ENCODE data around the gene KLHL2.
"Not testable (repeated sequence)": the region's sequence is repeated elsewhere in the genome, so short reads cannot be mapped to it uniquely, and the experiment has no call there.

The KLHL2 gene

DNA sequence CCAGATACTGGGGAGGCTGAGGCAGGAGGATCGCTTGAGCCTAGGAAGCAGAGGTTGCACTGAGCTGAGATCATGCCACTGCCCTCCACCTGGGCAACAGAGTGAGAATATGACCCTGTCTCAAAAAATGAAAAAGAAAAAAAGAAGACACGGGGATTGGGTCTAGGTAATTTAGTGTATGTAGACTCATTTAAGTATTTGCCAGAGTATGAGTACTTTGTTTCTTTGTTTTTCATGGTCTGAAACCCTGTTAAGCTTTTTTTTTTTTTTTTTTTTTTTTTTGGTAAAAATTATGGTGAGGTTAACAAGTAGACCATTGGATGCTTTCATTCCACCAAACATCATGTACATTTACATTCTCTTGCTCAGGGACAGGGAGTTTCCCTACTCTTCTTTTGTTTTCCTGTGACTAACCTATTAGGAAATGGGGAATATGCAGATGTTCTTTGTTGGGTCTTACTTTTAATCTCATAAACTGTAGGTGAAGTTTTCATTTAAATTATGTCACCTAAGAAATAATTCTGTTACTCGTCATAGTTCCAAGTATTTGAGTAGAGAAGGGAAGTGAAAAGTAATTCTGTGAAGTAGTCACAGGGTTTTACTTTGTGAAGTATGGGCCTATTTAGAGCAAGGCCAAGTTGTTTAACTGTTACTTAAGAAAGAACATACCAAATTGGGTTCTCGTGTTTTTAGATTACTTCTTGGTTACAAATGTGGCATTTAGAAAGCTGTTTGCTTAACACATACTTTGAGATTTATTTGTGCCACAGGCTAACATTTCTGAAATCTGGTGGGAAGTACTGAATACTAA, 25.5 kb downstream of the KLHL2 start:
- H3K27me3 Mint-ChIP-seq; intact Hi-C loops (cut with micrococcal nuclease); H3K4me3 Mint-ChIP-seq; H3K9me3 Mint-ChIP-seq: not testable (repeated sequence)
- Mint-ChIP-seq H3K36me3 (ENCODE audit: low read depth) (peaks cover 44% of the 10 kb centered on the region), H3K27ac (peak overlapping the region; percentile 66), H3K4me1 (ENCODE audit: low read depth) (peaks cover 30% of the 10 kb centered on the region)

DNA sequence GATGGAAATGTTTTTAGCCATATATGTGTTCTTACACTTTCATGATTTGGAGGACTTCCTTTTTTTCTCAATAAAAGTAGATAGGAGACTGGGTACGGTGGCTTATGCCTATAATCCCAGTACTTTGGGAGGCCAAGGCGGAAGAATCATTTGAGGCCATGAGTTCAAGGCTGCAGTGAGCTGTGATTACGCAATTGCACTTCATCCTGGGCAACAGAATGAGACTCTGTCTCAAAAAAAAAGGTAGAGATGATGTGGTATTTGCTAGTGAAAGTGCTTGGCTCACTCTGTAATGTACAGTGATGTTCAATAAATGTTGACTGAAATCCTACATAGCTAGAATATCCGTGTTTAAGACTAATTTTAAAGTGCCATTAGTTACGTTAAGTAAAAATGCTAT, 27.4 kb downstream of the KLHL2 start:
- H3K36me3 Mint-ChIP-seq (ENCODE audit: low read depth), result peaks cover 42% of the 10 kb centered on the region
- H3K4me1 Mint-ChIP-seq (ENCODE audit: low read depth), result peaks cover 35% of the 10 kb centered on the region
- H3K4me3 Mint-ChIP-seq, result no peak overlapping the region
- no peaks in the 10 kb centered on the region for H3K27me3 Mint-ChIP-seq
- H3K9me3 Mint-ChIP-seq, result no peaks in the 10 kb centered on the region
- intact Hi-C loops (cut with micrococcal nuclease), result no loop called here
- no peak overlapping the region for H3K27ac Mint-ChIP-seq

DNA sequence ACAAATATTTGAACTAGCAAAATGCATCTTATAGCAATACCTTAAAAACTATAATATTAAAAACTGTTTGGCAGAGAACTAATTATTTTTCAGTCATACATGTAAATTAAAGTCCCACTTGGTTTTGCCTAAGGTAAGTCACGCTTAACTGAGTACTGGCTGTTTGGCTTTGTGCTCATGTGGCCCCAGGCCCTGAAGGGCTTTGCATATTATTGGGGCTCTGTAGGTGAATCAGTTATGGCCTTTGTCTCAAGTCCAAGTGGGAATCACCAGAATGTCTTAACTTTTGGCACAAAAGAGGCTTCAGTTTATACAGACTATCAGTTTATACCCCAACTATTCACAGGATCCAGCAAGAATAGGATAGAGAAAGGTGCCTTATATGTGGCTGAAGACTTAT, 29.5 kb downstream of the KLHL2 start:
- H3K27ac Mint-ChIP-seq; H3K9me3 Mint-ChIP-seq; H3K27me3 Mint-ChIP-seq; H3K4me3 Mint-ChIP-seq; intact Hi-C loops (cut with micrococcal nuclease): not testable (repeated sequence)
- H3K4me1 Mint-ChIP-seq (ENCODE audit: low read depth), result peaks cover 34% of the 10 kb centered on the region
- peaks cover 35% of the 10 kb centered on the region for H3K36me3 Mint-ChIP-seq (ENCODE audit: low read depth)

DNA sequence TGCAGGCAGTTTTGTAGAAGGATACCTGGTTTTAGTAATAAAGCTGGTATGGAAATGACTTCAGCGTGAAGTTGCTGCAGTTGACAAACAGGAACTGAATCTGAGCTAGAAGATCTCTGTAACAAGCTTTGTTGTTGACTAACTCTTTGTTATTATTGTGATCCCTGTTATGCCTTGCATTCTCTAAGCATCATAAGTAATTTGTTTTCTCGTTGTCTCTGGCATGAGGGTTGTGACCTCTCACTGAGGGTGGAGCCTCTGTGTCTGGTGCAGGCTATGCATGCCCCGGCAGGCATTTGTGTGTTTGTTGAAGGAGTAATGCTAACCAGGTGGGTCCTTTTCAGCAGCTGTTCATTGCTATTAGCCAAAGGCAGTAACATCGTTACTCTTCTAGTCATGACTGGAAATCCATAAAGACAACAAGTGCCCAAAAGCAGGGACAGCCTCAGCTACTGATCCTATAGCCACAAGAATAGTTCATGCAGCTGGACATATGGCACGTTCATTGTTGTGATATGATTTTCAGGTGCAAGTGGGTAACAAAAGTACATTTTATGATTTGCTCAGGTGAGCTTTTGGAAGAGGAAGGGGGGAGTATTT, 30.8 kb downstream of the KLHL2 start:
- H3K27me3 Mint-ChIP-seq; H3K4me3 Mint-ChIP-seq; H3K27ac Mint-ChIP-seq; H3K9me3 Mint-ChIP-seq; intact Hi-C loops (cut with micrococcal nuclease): not testable (repeated sequence)
- peaks cover 28% of the 10 kb centered on the region for H3K4me1 Mint-ChIP-seq (ENCODE audit: low read depth)
- H3K36me3 Mint-ChIP-seq (ENCODE audit: low read depth), result peaks cover 37% of the 10 kb centered on the region

DNA sequence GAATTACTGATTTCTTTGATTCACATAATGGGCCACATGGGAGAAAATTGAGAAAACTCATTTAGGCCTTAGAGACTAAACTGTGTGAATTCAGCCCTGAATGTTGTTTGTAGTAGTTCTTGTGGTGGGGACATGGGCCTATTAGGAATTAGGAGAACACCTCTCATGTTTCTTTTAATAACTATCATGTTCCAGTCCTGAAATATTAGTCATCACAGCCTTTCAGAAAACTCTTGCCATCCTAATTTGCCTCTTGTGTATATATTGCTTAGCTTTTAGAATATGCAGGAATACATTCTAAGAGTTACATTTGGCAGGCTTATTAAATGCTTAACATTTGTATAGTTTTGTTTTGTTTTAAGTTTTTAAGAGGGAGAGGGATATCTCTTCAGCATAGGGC, 33.4 kb downstream of the KLHL2 start:
- Mint-ChIP-seq H3K36me3 (ENCODE audit: low read depth) (peaks cover 53% of the 10 kb centered on the region), H3K4me1 (ENCODE audit: low read depth) (peaks cover 22% of the 10 kb centered on the region)
- H3K4me3 Mint-ChIP-seq; H3K9me3 Mint-ChIP-seq; H3K27ac Mint-ChIP-seq; H3K27me3 Mint-ChIP-seq; intact Hi-C loops (cut with micrococcal nuclease): not testable (repeated sequence)

DNA sequence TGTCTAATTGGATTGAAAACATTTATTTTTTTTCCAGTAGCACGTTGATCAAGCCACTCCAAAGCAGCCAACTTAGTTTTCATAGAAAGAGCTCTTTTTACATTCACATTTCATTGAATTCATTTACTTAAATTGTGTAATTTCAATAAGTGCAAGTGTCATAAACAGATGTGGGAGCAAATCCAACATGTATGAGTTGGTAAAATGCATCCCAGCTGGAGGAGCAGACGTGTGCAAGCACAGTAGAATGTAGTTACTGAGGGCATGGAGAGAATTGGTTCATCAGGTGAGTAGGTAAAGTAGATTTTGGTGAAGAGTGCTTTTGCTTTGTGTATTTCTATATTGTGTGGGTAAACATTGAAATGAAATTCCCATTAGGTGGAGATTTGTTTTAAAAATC, 36.8 kb downstream of the KLHL2 start:
- not testable (repeated sequence) for H3K4me3 Mint-ChIP-seq, H3K27ac Mint-ChIP-seq

DNA sequence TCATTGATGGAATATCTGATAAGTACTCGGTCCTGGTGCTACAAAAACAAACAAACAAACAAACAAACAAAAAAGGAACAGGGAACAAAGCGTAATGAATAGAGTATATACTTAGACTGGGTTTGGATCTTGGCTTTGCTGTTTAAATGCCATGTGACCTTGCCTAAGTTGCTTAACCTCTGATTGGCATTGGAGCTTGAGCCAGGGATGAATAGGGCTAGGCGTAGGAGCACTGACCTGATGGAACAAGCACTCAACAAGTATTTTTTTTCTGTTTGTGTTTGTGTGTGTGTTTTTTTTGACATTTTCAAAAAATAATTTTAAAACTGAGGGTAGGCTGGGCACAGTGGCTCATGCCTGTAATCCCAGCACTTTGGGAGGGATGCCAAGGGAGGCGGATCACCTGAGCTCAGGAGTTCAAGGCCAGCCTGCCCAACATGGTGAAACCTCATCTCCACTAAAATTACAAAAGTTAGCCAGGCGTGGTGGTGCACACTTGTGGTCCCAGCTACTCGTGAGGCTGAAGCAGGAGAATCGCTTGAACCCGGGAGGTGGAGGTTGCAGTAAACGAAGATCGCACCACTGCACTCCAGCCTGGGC, 37.3 kb downstream of the KLHL2 start:
- H3K4me1 Mint-ChIP-seq (ENCODE audit: low read depth); H3K9me3 Mint-ChIP-seq; H3K27ac Mint-ChIP-seq; H3K4me3 Mint-ChIP-seq; intact Hi-C loops (cut with micrococcal nuclease); H3K27me3 Mint-ChIP-seq: not testable (repeated sequence)
- H3K36me3 Mint-ChIP-seq (ENCODE audit: low read depth), result peaks cover 41% of the 10 kb centered on the region

More for the DNA sequence above, 36.8 kb downstream of the KLHL2 start:
- H3K9me3 Mint-ChIP-seq; intact Hi-C loops (cut with micrococcal nuclease); H3K27me3 Mint-ChIP-seq; H3K4me1 Mint-ChIP-seq (ENCODE audit: low read depth): not testable (repeated sequence)
- H3K36me3 Mint-ChIP-seq (ENCODE audit: low read depth), result peaks cover 41% of the 10 kb centered on the region

DNA sequence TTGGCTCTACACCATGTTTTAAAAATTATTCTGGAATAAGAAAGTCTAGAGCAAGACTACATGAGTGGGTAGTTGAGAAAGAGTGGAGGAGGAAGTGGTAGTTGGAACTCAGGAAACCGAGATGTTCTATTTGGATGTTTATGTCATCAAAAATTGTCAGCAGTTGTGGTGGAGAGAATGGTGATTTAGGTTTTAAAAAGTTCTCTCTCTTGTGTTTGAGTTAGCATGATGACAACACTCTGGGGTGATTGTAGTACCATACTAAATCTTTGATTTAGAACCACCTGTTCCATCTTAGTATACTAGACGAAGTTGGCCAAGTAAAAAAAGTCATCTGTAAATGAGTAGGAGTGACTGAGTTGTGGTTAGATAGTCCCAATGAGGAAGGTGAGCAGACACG, 40.7 kb downstream of the KLHL2 start:
- Mint-ChIP-seq H3K9me3 (no peaks in the 10 kb centered on the region), H3K27me3 (no peaks in the 10 kb centered on the region), H3K4me1 (ENCODE audit: low read depth) (peaks cover 8% of the 10 kb centered on the region), H3K4me3 (no peak overlapping the region), H3K27ac (no peak overlapping the region), H3K36me3 (ENCODE audit: low read depth) (peaks cover 28% of the 10 kb centered on the region)
- intact Hi-C loops (cut with micrococcal nuclease), result no loop called here

DNA sequence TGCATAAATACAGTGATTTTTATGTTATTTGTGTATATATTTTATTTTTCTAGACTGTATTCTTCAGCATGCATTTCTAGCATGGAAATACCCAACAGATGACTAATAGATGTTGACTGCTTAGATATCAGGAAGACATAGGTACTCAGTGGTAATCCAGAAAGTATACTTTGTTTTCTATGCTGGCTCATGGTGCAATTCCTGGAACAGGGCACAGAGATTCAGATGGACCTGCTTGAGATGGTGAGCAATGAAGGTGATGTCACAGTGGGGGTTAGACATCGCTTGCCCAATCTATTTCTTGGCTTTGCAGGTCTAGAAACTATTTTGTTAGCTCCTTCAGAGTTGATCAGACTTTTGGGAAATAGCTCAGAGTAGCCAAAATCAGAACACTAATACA, 41.5 kb downstream of the KLHL2 start:
- H3K9me3 Mint-ChIP-seq; H3K4me3 Mint-ChIP-seq; H3K4me1 Mint-ChIP-seq (ENCODE audit: low read depth); H3K27me3 Mint-ChIP-seq; intact Hi-C loops (cut with micrococcal nuclease); H3K27ac Mint-ChIP-seq: not testable (repeated sequence)
- peaks cover 26% of the 10 kb centered on the region for H3K36me3 Mint-ChIP-seq (ENCODE audit: low read depth)

DNA sequence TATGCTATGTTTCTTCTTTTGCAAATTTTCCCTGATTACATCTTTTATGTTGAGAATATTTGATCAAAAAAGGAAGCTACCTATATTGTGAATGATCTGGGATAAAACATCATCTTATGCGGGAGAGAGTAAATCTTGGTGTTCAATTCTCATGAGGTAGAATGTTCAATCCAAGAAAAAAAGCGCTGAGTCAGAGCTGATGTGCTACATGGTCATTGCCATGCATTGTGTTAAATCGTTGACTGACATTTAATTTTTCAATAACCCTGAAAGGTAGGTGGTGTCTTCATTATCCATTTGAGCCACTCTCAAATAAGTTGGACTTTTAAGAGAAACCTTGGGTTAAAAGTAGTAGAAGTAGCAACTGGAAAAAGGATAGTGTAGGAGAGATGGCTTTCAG, 47.4 kb downstream of the KLHL2 start:
- H3K27me3 Mint-ChIP-seq; H3K4me3 Mint-ChIP-seq; H3K27ac Mint-ChIP-seq; H3K36me3 Mint-ChIP-seq (ENCODE audit: low read depth); intact Hi-C loops (cut with micrococcal nuclease); H3K9me3 Mint-ChIP-seq: not testable (repeated sequence)
- peaks cover 25% of the 10 kb centered on the region for H3K4me1 Mint-ChIP-seq (ENCODE audit: low read depth)

DNA sequence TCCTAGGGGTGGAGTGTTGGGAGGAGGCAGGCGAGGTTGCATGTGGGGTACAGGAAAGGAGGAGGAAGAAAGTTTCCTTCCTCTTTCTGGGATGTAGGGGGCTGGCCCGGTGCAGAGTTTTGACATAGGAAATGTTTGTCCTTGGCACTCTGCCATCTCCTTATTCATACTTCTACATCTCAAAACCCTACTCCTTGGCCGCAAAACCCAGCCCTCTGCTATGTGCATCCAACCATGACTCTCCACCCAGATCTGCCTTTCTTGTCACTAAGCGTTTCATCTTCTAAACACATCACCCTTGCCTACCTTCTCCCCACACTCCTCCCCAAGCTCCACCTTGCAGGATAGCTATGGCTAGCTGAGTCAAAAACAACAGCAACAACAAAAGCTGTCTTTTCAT, 48.1 kb downstream of the KLHL2 start:
- H3K9me3 Mint-ChIP-seq; H3K4me3 Mint-ChIP-seq; intact Hi-C loops (cut with micrococcal nuclease); H3K27me3 Mint-ChIP-seq; H3K27ac Mint-ChIP-seq; H3K36me3 Mint-ChIP-seq (ENCODE audit: low read depth): not testable (repeated sequence)
- peaks cover 25% of the 10 kb centered on the region for H3K4me1 Mint-ChIP-seq (ENCODE audit: low read depth)

DNA sequence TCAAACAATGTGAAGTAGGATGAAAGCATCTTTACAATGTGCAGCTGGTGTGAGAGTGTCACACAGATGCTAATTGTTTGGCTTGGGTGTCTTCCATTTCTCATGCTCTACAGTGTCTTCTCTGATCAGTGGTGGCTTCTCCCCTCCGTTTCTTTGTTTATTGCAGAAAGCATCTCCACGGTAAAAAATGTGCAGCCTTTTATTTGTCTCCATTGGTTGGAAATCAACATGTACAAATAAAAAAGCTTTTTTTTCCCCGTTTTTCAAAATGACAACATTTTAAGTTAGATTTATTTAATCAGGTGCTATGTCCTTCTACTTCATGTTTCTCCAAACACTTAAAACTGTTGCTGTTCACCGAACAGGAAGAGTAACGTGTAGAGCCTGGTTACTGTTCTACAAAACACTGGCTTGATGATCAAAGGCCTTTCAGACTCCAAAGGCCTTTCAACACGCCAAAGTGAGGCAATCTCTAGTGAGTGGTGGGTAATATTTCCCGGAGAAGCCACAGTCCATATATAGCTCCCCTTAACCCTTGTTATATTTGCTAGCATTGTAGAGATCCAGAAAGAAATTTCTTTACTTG, 48.8 kb downstream of the KLHL2 start:
- H3K36me3 Mint-ChIP-seq (ENCODE audit: low read depth); H3K27me3 Mint-ChIP-seq; H3K4me3 Mint-ChIP-seq; intact Hi-C loops (cut with micrococcal nuclease); H3K9me3 Mint-ChIP-seq; H3K27ac Mint-ChIP-seq: not testable (repeated sequence)
- H3K4me1 Mint-ChIP-seq (ENCODE audit: low read depth), result peaks cover 25% of the 10 kb centered on the region

DNA sequence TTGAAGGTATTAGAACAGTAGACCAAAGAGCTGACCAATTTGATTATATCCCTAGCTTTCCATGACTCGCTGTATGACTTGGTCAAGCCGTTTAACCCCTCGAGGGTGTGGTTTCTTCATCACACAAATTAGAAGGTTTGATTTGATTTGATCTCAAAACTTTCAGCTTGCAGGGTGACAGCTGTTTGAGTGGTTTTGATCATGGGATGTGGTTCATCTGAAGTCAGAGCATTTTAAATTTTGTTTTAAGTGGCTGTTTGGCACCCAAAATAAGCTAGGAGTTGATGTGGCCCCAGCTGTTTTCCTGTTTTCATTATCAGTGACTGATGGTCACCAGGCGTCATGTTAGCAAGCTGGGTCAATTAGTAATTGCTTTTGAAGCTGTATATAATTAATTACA, 52.4 kb downstream of the KLHL2 start:
- H3K27me3 Mint-ChIP-seq; H3K4me3 Mint-ChIP-seq; H3K27ac Mint-ChIP-seq; H3K9me3 Mint-ChIP-seq; intact Hi-C loops (cut with micrococcal nuclease): not testable (repeated sequence)
- peaks cover 22% of the 10 kb centered on the region for H3K4me1 Mint-ChIP-seq (ENCODE audit: low read depth)
- peaks cover 13% of the 10 kb centered on the region for H3K36me3 Mint-ChIP-seq (ENCODE audit: low read depth)

DNA sequence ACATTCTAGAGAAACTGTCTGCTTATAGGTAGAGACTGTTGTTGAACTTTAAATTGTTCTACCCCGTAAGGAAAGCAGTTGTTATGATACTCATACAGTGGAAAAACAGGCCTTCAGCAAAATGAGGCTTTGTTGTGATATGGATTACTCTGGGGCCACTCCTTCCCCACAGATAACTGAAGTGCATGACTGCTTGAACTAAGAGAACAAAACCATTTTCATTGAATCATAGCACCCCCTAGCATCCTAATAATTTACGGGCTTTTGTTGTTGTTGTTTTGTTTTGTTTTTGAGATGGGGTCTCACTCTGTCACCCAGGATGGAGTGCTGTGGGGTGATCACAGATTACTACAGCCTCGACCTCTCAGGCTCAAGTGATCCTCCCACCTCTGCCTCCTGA, 54.9 kb downstream of the KLHL2 start:
- H3K9me3 Mint-ChIP-seq; intact Hi-C loops (cut with micrococcal nuclease); H3K27me3 Mint-ChIP-seq; H3K4me3 Mint-ChIP-seq; H3K4me1 Mint-ChIP-seq (ENCODE audit: low read depth); H3K27ac Mint-ChIP-seq: not testable (repeated sequence)
- H3K36me3 Mint-ChIP-seq (ENCODE audit: low read depth), result peaks cover 21% of the 10 kb centered on the region

Data from dendritic cell treated with granulocyte-macrophage colony-stimulating factor and Interleukin-4, amounts not matched to agents 40 ng/mL and 50 ng/mL, for 4 days (primary cell).